ENCODE measurements around the gene TXNDC16.
"Not testable (repeated sequence)": the region's sequence is repeated elsewhere in the genome, so short reads cannot be mapped to it uniquely, and the experiment has no call there.

Gene TXNDC16, protein sequence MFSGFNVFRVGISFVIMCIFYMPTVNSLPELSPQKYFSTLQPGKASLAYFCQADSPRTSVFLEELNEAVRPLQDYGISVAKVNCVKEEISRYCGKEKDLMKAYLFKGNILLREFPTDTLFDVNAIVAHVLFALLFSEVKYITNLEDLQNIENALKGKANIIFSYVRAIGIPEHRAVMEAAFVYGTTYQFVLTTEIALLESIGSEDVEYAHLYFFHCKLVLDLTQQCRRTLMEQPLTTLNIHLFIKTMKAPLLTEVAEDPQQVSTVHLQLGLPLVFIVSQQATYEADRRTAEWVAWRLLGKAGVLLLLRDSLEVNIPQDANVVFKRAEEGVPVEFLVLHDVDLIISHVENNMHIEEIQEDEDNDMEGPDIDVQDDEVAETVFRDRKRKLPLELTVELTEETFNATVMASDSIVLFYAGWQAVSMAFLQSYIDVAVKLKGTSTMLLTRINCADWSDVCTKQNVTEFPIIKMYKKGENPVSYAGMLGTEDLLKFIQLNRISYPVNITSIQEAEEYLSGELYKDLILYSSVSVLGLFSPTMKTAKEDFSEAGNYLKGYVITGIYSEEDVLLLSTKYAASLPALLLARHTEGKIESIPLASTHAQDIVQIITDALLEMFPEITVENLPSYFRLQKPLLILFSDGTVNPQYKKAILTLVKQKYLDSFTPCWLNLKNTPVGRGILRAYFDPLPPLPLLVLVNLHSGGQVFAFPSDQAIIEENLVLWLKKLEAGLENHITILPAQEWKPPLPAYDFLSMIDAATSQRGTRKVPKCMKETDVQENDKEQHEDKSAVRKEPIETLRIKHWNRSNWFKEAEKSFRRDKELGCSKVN

DNA sequence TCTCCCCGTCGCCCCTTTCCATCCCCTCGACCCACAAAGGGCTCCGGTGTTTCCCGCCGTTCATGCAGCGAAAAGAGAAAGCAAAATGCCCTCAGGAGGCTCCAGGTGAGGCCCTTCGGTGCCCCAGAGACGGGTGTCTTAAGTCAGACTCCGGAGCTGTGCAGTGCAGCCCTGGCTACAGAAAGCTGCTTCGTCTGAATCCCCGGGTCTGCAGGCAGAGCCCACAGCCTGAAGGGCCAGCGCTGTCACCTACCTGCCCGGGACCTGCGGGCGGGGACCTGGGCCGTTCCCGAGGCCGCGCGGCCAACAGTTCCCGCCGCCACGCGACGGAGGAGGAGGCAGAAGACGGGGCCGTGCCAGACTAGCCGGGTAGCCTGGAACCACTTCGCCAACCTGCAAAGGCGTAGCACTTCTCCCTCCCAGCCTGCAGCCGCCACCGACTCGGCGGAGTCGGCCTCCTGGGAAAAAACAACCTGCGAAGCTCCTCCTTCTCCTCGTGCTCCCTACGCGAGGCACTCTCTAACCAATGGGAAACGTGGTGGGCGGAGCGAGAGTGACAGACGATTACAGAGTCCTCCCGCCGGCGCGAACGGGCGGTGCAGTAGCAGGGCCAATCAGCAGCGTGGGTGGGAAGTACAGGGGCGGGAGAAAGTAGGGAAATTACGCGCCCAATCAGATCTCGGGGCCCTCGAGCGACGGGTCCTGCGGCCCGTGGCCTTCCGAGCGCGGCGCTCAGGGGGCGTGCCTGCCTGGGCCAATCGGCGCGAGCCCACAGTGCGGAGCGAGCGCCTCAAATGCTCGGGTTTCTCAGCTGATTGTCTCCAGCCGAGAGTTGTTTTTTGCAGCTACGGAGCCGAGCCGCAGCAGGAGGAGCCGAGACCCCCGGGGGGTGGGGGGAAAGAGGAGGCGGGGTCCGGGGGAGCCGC is at the start of gene TXNDC16, which contains the start of gene GPR137C:
TXNDC16 (minus strand) TSS at position 443 of the 926 bp plus-strand sequence. CDS start 8,948 bp downstream, outside the sequence.
GPR137C (plus strand) TSS at position 774 of the 926 bp plus-strand sequence. CDS start 312 bp downstream, outside the sequence.
- DNase-seq = peak; percentile 100

DNA sequence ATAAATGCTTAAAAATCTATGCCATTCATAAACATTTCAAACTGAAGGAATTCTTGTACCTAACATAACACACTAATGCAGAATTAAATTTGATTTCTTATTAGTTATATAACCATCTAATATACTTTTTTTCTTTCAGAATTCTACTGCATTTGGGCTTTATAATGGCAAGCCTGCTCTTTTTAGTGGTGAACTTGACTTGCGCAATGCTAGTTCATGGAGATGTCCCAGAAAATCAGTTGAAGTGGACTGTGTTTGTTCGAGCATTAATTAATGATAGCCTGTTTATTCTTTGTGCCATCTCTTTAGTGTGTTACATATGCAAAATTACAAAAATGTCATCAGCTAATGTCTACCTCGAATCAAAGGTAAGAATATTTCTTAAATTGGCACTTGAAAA is 47.7 kb upstream of the TXNDC16 start:
- DNase-seq = no peak

DNA sequence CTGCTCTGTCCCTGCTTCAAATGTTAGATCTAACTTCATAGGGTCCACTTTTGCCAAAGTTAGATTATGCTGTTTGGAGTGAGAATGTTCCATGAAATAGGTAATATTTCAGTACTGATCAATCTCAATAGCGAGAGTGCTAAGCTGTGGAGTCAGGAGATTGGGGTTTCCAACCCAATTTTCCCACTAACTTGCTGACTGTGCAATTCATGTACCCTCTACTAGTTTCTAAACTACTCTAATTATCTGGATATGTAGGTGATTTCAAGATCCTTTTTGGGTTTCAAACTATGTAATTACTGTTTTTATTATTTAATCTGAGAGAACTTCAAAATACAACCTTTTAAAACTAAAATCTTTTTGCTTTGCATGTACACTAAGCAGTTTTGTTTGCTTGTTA is 46.3 kb upstream of the TXNDC16 start:
- DNase-seq = no peak

DNA sequence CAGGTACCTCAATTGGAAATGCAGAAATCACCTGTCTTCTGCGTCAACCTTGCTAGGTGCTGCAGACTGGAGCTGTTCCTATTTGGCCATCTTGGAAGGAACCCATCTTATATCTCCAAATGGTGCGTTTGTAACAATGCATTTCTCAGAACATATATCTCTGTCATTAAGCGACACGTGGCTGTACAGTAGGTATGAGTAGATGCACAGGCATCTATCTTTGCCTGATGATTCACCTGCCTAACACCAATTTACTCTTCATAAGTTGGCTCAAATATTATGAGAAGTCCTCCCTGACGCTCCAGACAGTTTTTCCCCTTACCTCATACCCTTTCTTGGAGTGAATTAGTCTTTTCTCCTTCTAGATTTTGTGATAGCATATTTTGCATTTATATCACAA is 44.6 kb upstream of the TXNDC16 start:
- no peak for DNase-seq

DNA sequence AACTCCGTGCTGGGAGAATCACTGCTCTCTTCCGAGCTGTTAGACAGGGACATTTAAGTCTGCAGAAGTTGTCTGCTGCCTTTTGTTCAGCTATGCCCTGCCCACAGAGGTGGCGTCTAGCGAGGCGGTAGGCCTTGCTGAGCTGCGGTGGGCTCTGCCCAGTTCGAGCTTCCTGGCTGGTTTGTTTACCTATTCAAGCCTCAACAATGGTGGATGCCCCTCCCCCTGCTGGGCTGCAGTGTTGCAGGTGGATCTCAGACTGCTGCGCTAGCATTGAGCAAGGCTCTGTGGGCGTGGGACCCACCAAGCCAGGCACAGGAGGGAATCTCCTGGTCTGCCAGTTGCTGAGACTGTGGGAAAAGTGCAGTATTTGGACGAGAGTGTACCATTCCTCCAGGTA is 44.0 kb upstream of the TXNDC16 start:
- no peak for DNase-seq

DNA sequence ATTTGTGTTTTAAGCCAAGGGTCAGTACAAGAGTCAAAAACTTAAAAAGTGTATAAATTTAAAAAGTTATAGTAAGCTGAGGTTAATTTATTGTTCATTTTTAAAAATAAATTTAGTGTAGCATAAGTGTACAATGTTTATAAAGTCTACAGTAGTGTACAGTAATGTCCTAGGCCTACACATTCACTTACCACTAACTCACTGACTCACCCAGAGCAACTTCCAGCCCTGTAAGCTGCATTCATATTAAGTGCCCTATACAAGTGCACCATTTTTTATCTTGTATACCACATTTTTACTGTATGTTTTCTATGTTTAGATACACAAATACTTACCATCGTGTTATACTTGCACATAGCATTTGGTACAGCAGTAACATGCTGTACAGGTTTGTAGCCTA is 38.0 kb upstream of the TXNDC16 start:
- DNase-seq = no peak

DNA sequence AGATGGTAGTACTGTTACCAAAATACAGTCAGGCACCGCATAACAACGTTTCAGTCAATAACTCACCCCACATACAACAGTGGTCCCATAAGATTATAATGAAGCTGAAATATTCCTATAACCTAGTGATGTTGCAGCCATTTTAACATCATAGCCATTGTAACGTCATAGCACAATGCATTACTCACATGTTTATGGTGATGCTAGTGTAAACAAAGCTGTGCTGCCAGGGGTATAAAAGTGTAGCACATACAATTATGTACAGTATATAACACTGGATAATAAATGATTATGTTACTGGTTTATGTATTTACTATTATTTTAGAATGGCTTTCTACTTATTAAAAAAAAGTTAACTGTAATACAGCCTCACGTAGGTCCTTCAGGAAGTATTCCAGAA is 37.3 kb upstream of the TXNDC16 start:
- no peak for DNase-seq

DNA sequence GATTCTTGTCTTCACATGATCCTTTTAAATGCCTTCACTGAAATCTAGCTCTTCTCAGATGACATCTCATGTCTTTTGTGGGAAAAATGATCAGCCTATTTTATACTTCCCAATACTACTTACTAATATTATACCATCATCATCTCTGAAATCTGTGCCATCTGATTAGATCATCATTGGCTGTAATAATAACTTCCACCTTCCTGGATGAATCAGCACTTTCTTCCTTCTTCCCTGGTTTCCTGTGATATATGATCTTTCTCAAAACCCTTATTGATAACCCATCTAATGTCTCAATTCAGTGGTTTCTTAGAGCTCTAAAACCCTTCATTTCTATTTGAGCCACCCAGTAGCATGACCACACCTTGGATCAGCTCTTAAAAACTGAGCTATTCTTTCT is 31.2 kb upstream of the TXNDC16 start:
- DNase-seq = no peak

DNA sequence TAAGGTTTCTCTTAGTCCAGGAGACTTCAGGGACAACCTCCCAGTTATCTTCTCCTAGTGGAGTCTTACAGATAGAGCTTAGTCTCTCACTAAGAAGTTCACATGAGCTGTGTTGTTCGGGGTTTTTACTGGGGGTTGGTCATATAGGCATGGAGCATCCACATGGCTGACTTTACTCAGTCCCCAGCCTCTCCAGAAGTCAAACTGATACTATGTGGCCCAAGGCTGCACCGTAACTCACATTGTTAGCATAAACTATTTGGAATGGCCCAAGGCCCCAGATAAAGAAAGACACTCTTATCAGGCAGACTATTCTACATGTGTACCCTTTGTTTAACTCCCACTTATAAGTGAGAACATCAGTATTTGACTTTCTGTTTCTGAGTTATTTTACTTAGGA is 23.6 kb upstream of the TXNDC16 start:
- DNase-seq = no peak

DNA sequence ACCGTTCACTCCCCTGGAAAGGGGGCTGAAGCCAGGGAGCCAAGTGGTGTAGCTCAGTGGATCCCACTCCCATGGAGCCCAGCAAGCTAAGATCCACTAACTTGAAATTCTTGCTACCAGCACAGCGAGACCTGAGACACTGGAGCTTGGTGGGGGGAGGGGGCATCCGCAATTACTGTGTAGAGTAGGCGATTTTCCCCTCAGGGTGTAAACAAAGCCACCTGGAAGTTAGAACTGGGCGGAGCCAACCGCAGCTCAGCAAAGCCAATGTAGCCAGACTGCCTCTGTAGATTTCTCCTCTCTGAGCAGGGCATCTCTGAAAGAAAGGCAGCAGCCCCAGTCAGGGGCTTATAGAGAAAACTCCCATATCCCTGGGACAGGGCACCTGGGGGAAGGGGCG is 16.1 kb upstream of the TXNDC16 start:
- DNase-seq = not testable (repeated sequence)

DNA sequence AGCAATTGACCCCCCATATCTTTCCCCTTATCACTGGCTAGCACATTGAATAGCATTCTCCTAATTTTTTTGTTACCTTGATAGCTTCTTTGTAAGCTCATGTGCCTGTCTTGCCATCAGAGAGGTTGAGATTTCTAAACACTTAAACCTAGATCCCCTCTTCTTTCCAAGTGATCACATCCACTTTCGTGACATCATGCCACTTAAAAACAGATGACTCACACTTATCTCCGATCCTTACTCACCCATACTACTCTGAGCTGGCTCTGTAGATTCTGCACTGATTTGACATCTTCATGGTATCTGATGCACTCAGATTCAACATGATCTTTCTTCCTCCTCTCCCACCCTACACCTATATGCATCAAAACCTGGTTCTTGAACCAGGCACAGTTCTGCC is 10.8 kb upstream of the TXNDC16 start:
- no peak for DNase-seq

DNA sequence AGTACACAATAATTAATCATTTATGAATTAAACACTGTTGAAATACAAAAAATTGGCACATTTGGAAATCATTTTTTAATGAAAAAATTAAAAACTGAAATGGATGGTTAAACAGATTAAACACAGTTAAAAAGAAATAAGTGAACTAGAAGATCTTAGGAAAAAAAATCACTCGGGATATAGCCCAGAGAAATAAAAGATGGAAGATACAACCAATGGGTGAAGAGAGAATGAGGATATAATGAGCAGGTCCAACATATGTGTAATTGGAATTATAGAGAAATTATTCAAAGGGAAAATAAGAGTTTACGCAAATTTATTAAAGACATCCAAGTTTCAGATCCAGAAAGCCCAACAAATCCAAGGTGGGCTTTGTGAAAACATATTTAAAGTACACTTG is 6.4 kb upstream of the TXNDC16 start:
- DNase-seq = no peak

DNA sequence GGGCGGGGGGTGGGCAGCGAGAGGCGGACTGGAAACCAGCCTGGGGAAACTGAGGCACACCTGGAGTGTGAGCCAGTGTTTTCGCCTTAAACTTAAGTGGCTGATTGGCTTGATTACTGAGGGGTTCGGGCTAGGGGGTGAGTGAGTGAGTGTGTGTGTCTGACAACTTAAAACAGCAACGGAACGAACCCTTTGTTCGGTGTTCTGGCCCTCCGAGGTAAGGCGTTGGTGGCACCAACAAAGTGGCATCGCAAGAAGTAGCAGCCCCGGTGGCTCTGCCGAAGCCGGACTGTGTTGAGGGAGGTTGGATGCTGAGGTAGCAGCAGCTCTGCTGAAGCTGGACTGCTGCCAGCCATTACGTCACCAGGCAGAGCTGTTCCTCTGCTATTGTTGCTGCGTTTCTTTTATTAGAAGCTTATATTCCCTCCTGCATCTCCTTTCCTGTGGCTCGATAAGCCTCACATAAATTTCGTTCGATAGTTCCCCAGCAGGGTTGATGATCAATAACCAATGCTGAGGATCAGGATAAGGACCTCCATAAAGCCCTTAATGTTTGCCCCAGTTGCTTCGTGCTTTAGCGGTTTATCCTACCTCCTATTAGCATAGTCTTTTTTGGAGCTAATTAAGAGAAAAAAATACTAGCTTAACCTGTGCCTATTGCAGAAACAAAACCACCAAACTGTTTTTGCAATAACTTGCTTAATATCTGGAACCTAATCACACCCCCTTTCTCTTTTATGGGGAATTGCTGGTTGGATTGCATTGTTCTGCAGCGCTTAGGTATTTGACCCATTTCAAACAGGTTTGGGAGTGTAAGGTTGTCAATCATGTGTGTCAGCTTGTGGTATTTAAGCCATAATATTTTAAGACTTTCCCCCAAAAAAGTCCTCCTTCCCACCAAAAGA is 1.6 kb upstream of the TXNDC16 start:
- peak; percentile 95 for DNase-seq

DNA sequence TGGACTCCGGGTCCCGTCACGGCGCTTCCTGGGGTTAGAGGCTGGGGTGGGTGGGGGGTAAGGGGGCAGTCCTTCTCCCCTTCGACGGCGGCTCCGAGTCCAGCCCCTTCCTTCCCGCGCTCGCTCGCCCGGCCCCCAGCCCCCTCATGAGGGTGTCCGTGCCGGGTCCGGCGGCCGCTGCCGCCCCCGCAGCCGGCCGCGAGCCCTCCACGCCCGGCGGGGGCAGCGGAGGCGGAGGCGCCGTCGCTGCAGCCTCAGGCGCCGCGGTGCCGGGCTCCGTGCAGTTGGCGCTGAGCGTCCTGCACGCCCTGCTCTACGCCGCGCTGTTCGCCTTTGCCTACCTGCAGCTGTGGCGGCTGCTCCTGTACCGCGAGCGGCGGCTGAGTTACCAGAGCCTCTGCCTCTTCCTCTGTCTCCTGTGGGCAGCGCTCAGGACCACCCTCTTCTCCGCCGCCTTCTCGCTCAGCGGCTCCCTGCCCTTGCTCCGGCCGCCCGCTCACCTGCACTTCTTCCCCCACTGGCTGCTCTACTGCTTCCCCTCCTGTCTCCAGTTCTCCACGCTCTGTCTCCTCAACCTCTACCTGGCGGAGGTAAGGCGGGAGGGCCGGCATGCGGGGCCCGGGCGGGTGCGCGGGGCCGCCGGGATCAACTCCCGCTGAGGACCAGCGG is 831 bp upstream of the TXNDC16 start:
- DNase-seq = peak; percentile 61

DNA sequence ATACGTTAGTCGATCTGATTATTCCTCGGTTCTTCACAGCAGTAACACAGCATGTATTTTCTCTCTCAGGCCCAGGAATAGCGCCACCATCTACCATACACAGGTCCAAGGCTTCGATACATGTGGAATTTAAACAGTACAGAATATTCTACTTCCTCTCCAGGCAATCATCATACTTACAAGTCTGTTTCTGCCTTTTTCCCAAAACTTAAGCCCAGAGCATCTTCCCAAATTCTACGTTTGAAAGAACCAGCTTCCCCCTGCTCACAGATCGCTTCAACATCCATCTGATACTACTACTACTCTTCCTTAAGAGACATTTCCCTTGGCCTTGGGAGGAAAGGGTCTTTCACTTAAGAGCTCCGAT is 626 bp downstream of the TXNDC16 start:
- DNase-seq = peak; percentile 30

DNA sequence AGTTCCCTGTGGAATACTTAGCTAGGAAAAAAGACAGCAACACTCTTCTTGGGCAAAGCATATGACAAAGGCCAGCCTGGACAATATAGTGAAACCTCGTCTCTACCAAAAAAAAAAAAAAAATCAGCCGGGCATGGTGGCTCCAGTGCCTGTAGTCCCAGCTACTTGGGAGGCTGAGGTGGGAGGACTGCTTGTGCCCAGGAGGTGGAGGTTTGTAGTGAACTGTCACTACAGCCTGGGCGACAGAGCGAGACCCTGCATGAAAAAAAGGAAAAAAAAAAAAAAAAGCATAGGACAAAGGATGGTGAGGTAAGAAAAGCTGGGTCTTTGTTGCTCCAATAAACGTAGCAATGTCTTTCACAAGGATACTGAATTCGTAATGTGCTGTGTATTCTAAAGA is 1.1 kb downstream of the TXNDC16 start:
- DNase-seq = no peak

DNA sequence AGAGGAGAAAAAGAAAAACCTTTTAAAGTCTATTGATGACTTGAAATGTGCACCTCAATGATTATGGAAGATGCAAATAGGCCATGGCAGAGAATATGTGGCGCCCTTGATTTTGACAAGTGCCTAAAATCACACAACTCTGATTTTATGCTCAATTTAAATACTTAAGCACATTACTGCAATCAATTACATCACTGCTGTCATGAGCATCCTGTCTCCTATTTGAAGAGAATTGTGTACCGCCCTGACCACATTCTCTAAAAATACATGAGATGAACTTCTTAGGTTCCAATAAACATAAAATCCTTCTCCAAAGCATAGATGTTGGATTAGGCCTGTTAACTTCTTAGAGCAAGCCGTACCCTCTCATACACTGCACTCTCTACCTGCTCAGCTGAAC is 1.6 kb downstream of the TXNDC16 start:
- DNase-seq = no peak

DNA sequence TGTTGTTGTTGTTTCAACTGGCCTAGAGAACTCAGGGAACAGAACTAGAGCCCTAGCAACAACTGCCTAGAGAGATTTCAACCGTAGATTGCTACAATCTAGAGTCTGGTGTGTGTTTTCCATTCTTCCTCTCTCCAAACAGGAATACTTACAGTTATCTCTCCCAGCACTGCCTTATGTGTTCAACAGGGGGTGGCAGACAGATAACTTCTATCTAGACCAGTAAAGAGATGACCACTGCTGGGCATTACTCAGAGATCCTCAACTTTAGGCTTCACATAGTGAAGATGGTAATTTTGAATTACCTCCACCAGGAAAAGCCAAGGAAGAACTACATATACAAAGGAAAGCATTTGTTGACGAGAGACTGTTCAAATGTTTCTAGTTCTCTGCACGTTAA is 4.8 kb downstream of the TXNDC16 start:
- DNase-seq = no peak

DNA sequence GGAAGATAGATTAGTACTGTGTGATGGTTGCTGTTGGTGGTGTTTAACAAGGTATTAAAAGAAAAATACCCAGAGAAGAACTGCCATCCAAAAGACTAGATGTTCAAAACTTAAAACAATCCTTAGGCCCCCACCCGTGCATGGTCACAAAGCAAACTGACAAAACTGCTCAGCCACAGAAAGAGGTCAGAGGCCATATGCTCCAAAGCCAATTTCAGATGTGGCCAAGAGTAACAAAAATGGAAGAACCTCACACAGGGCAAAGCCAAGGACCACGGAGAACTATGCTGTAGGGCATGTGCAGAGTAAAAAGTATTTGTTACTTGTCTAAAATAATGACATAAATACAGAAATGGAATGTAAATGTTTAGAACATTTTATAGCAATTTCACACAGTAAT is 5.3 kb downstream of the TXNDC16 start:
- no peak for DNase-seq

DNA sequence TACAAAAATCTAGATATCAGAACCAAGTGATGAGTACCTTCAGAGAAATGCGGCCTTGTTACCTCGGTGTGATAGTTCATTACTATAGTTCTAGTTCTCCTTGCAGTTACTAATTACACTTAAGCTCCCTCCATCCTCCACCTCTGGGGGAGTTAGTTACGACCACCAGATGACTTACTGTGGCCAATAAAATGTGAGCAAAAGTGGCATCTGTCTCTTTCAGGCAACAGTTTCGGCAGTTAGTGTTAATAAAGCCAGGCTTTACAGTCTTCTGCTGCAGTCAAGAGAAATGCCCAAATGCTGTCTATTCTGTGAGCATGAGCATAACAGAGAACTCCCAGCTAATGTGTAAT is 6.0 kb downstream of the TXNDC16 start:
- no peak for DNase-seq

DNA sequence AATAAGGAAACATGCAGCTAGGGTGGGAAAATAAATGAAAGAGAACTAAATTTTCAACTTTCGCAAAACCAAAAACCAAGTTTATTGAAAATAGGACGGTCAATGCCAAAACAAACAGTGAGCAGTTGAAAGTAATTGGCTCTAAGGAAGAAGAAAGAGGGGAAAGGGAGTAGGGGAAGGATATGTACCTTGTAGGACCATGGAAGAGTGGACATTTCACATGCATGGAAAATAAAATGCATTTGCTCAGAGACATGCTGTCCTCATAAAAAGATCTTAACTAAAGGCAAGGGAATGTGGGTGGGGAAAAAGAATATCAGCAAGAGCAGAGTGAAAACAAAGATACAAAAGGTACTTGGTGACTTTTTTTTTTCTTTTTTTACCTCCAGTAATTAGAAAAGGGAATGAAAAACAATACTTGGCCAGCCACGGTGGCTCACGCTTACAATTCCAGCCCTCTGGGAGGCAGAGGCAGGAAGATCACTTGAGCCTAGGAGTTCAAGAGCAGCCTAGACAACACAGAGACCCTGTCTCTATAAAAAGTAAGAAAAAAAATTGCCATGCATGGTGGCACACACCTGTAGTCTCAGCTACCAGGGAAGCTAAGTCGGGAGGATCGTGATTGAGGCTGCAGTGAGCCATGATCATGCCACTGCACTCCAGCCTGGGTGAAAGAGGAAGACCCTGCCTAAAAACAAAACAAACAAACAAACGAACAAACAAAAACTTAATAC is 6.6 kb downstream of the TXNDC16 start:
- DNase-seq = no peak
